GM12874 (cell line): ENCODE measurements around the gene AXIN1.

Source experiments
- CTCF ChIP-seq: IDR thresholded peaks from 2 replicates; pipeline ENCODE4 v1.5.1; 2011; ENCODE audit warnings: low read depth, mild to moderate bottlenecking, control low read depth, low read length, moderate library complexity; ENCODE audit not compliant: insufficient read depth

The AXIN1 gene

DNA sequence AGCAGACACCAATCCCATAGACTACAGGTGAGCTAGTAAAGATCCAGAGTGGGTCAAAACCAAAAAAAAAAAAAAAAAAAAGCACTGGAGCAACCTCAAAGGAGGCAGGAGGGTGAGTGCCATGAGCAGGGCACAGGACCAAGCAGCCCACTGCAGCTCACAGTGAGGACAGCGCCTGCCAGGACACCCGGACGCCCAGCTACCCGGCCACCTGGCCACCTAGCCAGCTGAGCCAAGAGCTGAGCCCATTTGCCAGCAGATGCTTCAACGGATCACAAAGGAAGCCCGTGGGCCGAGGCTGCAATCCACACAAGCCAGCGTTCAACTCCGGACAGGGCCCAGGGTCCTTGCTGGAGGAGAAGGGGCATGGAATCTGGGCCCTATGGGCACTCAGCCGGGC, 15.1 kb downstream of the AXIN1 start:
- no peak for TF ChIP-seq CTCF

DNA sequence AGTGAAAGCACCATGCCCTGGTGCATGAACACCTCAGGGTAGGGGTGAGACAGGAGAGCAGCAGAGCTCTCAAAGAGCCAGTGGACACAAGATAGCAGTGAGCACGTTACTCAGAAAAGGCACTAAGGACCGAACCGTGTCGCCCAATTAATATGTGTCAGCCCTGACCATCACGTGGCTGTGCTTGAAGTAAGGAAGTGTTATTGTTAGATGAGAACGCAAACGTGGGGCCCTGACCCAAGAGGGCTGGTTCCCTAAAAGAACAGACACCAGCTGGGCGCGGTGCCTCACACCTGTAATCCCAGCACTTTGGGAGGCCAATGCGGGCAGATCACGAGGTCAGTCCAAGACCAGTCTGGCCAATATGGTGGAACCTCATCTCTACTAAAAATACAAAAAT, 16.3 kb downstream of the AXIN1 start:
- TF ChIP-seq CTCF = no peak

DNA sequence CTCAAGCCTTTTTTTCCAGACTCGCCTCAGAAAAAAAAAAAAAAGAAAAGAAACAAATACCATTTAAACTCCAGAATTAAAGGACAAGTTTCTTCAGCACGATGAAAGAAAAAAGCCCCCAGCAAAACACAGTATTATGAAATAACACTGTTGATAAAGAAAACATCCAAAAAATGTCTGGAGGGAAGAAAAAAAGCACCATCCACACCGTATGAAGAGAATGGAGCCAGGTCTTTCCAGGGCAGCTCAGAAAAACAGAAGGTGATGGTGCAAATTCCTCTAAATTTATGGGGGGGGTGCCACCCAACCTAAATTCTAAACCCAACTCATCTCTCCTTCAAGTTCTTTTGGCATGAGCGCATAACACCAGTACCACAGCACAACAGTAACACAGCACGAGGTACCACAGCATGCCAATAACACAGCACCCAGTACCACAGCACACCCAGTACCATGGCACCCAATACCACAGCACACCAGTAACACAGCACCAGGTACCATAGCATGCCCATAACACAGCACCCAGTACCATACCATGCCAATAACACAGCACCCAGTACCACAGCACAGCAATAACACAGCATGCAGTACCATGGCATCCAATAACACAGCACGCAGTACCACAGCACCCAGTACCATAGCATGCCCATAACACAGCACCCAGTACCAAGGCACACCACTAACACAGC, 19.0 kb downstream of the AXIN1 start:
- no peak for TF ChIP-seq CTCF

- no peak for TF ChIP-seq CTCF
Observed at GRCh38 chr16:330741-331140, 21.8 kb downstream of the AXIN1 start.

DNA sequence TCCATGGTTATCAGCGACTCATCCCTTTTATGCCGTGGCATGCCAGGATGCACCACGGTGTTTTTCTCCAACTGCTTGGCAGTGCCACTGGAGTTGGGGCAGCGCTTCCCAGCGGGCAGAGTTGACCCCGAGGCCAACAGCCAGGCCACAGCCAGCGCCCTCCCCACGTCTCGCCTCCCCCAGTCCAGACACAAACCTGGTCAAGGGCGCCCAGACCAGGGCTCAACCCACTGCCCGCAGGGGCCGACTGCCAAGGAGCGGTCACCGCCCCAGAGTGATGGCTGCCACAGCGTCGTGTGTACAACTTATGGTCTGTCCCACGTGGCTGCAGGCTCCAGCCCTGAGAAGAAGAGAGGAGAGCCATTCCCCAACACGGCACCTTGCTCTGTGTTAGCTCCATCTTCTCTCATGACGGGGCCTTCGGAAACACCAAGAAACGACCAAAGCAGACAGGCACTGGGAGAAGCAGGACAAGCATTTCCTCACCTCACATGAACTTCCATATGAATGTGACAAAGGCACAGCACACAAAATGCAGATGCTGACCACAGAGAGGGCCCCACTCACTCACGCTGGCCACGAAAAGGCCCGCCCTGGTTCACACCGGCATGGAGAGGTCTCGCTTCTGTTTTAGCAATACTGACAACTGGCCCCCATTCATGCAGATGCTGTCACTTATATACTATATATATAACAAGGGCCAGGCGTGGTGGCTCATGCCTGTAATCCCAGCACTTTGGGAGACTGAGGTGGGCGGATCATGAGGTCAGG, 27.0 kb downstream of the AXIN1 start:
- TF ChIP-seq CTCF = no peak

DNA sequence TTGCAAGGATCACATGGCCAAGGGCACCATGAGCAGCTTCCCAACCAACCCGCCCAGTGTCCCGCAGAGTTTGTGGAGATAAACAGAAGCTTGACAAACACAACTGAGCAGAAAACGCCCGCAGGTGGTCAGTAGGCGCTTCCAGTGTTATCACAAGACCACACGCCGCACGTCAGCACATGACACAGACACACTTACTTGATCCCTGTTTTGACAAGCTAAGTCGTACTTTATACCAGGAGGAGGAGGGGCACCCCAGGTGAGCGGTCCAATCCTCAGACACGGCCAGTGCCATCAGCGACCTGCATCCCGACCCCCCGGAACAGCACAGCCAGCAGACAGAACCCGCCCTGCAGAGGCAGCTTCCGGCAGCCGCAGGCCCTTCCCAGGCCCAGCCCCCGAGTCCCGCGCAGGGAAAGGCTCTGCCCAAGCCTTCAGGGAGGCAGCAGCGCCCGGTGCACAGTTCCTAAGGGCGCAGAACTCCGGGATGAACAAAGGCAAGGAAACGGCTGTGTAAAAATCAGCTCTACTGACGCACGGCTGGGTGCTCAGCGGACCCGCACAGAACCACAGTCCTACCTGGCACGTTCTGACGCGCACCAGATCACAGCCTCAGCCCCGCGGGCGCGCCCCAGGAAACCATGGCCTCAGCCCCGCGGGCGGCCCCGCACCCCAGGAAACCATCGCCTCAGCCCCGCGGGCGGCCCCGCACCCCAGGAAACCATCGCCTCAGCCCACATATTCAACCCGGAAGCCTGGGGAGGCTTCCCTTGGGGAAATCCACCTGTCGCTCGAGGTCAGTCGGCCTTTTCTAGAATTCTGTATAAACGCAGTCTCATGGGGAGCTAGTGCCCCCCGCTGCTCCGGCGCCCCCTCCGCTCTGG, 27.8 kb downstream of the AXIN1 start:
- no peak for TF ChIP-seq CTCF

GRCh38 chr16:324201-324450, 28.4 kb downstream of the AXIN1 start:
- TF ChIP-seq CTCF = no peak
